IMR-90 (cell line): ENCODE measurements around the gene ACAT2.

Experiments used
- BHLHE40 ChIP-seq: fragments of 150-350 bp; IDR thresholded peaks from 2 replicates; pipeline ENCODE4 v1.6.1; 2016; ENCODE audit warnings: mild to moderate bottlenecking, low read depth, low read length
- CEBPB ChIP-seq: IDR thresholded peaks from 2 replicates; pipeline ENCODE4 v1.6.1; 2012; ENCODE audit warnings: low read depth, low read length, improper control_type of control experiment
- CHD1 ChIP-seq: IDR thresholded peaks from 2 replicates; pipeline ENCODE4 v1.6.1; 2012; ENCODE audit warnings: low read depth, low read length, improper control_type of control experiment
- MXI1 ChIP-seq: IDR thresholded peaks from 2 replicates; pipeline ENCODE4 v1.6.1; 2012; ENCODE audit warnings: low read depth, mild to moderate bottlenecking, low read length, moderate library complexity, borderline replicate concordance
- POLR2A ChIP-seq: IDR thresholded peaks from 2 replicates; pipeline ENCODE4 v1.6.1; 2012; ENCODE audit warnings: mild to moderate bottlenecking, low read depth, low read length
- RCOR1 ChIP-seq: IDR thresholded peaks from 2 replicates; pipeline ENCODE4 v1.6.1; 2012; ENCODE audit warnings: mild to moderate bottlenecking, low read length, improper control_type of control experiment; ENCODE audit not compliant: insufficient replicate concordance
- TF ChIP-seq, protein P1 (sequence below): conservative IDR thresholded peaks from 2 replicates; pipeline ENCODE4 v1.5.1; 2012; ENCODE audit warnings: mild to moderate bottlenecking, low read depth, low read length, improper control_type of control experiment

DNA sequence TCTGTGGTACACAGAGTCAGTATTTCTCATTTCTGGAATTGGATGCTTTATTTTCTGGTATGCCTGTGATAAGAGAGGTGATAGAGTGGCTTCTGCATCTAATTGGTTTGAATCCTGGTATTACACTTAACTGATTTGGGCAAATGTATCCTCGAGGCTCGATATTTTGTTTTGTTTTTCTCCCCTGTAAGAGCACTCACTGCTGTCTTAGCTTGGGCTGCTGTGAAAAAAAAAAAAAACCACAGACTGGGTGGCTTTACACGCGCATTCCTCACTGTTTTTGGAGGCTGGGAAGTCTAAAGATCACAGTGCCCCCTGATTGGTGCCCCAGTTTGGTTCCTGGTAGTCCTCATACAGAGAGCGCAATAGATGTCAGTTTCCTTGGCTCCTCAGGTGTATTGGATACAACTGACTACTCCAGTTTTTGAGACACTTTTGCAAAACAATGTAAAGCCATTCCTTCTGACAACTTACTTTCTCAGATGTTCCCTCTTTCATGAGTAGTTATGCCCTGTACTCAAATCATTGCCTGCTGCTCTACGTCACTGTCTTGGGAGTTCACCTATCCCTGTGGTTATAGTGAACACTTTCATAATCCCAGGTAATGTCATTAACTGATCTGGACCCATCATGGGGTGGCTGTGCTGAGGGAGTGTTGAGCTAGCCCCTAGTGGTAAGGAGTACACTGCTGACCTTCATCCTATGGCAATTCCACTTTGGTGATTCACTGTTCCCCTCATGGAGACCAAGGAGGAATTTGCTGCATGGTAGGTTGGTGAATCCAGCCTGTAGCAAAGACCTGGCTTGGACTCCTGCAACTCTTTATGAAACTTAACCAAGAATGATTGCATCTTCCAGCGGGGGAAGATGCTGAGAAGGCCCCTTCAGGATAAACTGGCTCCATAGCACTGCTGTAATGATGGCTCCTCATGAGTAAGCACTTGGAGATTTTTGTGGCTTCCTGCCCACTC, 3.5 kb upstream of the ACAT2 start:
- peak; percentile 41; the same call in 1 of the 2 replicates for TF ChIP-seq CEBPB
- TF ChIP-seq BHLHE40, result no peak
- TF ChIP-seq, protein P1, sequence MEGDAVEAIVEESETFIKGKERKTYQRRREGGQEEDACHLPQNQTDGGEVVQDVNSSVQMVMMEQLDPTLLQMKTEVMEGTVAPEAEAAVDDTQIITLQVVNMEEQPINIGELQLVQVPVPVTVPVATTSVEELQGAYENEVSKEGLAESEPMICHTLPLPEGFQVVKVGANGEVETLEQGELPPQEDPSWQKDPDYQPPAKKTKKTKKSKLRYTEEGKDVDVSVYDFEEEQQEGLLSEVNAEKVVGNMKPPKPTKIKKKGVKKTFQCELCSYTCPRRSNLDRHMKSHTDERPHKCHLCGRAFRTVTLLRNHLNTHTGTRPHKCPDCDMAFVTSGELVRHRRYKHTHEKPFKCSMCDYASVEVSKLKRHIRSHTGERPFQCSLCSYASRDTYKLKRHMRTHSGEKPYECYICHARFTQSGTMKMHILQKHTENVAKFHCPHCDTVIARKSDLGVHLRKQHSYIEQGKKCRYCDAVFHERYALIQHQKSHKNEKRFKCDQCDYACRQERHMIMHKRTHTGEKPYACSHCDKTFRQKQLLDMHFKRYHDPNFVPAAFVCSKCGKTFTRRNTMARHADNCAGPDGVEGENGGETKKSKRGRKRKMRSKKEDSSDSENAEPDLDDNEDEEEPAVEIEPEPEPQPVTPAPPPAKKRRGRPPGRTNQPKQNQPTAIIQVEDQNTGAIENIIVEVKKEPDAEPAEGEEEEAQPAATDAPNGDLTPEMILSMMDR, result peak; percentile 27
- TF ChIP-seq RCOR1, result no peak
- no peak for TF ChIP-seq POLR2A
- no peak for TF ChIP-seq MXI1
- TF ChIP-seq CHD1, result no peak
